GM12891 (cell line): Measurements from ENCODE around the gene HMOX1.

ENCODE experiments used
- DNase-seq: peaks from one replicate; pipeline ENCODE4 v3.0.0; 2011; ENCODE audit warnings: low spot score; ENCODE audit not compliant: insufficient read length
- FAIRE-seq: peaks from 2 replicates; lab custom pipeline; 2011; peaks lifted over from hg19 to GRCh38; lab: Jason Lieb, UNC
- PAX5 ChIP-seq: IDR thresholded peaks from 2 replicates; pipeline ENCODE4 v1.6.1; 2011; ENCODE audit warnings: low read length, moderate library complexity, mild to moderate bottlenecking; ENCODE audit not compliant: insufficient read depth, severe bottlenecking
- POLR2A ChIP-seq: IDR thresholded peaks from 2 replicates; pipeline ENCODE4 v1.6.1; 2011; ENCODE audit warnings: low read depth, low read length, control low read depth
- POLR2AphosphoS5 ChIP-seq: IDR thresholded peaks from 2 replicates; pipeline ENCODE4 v1.6.1; 2011; ENCODE audit warnings: low read depth, low read length, control low read depth
- POU2F2 ChIP-seq: IDR thresholded peaks from 2 replicates; pipeline ENCODE4 v1.6.1; 2011; ENCODE audit warnings: low read depth, mild to moderate bottlenecking, control low read depth, low read length, moderate library complexity
- SPI1 ChIP-seq: IDR thresholded peaks from 2 replicates; pipeline ENCODE4 v1.6.1; 2011; ENCODE audit warnings: low read depth, low read length, control low read depth
- TAF1 ChIP-seq: IDR thresholded peaks from 2 replicates; pipeline ENCODE4 v1.6.1; 2011; ENCODE audit warnings: low read depth, low read length, control low read depth

HMOX1 gene

GRCh38 chr22:35343664-35344550, 37.0 kb upstream of the HMOX1 start:
- no peak for DNase-seq
- TF ChIP-seq POU2F2 (no peak), PAX5 (no peak)
- FAIRE-seq: no peak

DNA sequence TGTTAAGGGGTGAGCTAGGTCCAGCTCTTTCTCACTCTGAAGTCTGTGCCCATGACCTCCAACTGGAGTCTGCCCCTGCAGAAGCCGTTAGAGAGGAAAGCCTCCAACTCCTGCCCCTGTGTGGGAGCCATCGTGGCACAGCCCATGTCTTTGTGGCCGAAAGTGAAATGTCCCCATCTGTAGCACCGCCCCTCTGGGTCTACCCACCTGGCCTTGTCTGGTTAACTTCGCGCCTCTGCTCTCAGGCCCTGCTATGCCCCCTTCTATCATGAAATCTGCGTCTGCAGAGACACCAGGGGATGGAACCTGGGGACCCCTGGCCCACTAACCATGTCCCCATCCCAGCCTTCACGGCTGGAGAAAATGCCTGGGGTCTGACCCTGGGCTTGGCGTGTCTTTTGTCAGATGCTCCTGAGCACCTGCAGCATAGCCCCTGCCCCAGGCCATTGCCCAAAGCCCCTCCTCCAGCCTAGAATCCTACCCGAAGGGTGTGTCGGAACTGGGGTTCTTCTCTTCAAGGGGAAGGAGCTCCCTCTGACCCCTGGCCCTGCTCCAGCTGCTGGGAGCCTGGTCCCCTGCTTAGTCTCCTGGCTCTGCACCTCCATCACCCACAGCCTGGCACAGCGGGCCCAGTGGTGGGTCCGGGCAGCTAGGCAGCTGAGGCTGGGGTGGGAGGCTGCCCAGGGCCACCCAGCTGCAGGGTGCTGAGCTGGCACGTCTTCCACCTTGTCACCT, 35.8 kb upstream of the HMOX1 start:
- DNase-seq: no peak
- TF ChIP-seq POLR2AphosphoS5 (no peak), POLR2A (no peak), TAF1 (no peak), SPI1 (no peak), POU2F2 (no peak), PAX5 (no peak)
- FAIRE-seq: peak; percentile 94

GRCh38 chr22:35345808-35346505, 34.9 kb upstream of the HMOX1 start:
- FAIRE-seq: no peak
- no peak for DNase-seq
- no peak for TF ChIP-seq TAF1
- TF ChIP-seq POU2F2: no peak
- no peak for TF ChIP-seq POLR2A
- TF ChIP-seq POLR2AphosphoS5: no peak

- DNase-seq (no peak), FAIRE-seq (no peak)
Observed at GRCh38 chr22:35346596-35347220, 34.2 kb upstream of the HMOX1 start.

GRCh38 chr22:35347462-35347861, 33.4 kb upstream of the HMOX1 start:
- DNase-seq (no peak), FAIRE-seq (no peak)
- TF ChIP-seq POLR2A (no peak), PAX5 (no peak), TAF1 (no peak), POU2F2 (no peak), POLR2AphosphoS5 (no peak), SPI1 (no peak)

More at GRCh38 chr22:35346596-35347220, 34.2 kb upstream of the HMOX1 start:
- TF ChIP-seq POU2F2: no peak
- no peak for TF ChIP-seq POLR2AphosphoS5
- TF ChIP-seq SPI1: no peak
- no peak for TF ChIP-seq PAX5
- TF ChIP-seq TAF1: no peak
- TF ChIP-seq POLR2A: no peak

DNA sequence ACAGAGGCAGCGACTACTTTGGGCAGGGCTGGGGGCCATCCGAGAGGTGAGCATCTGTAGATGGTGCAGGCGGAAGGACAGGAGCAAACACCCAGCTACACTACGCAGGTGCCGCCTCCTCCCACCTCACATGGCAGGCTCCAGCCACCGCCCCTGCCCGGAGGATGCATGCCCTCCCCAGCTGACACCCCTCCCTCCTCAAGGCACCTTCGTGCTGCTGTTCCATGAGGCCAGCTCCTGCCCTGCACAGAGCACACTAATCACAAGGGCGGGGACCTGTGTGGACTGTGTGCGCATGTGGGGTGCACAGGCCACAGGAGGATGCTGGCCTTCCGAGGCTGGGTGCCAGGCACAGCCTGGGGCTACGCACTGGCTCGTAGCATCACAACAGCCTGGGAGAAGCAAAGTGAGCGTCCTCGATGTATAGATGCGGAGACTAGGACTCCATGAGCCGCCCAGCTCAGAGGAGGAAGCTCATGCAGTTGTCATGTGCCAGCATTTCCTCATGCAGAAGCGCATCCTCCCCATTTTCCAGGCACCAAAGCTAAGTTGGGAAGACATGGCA, 32.8 kb upstream of the HMOX1 start:
- DNase-seq (no peak), FAIRE-seq (no peak)
- TF ChIP-seq PAX5 (no peak), POU2F2 (no peak), POLR2AphosphoS5 (no peak), SPI1 (no peak), TAF1 (no peak), POLR2A (no peak)

- FAIRE-seq: no peak
- TF ChIP-seq POU2F2: no peak
- TF ChIP-seq PAX5: no peak
- no peak for TF ChIP-seq TAF1
- TF ChIP-seq POLR2A: no peak
- no peak for TF ChIP-seq POLR2AphosphoS5
- no peak for TF ChIP-seq SPI1
- DNase-seq: no peak
Observed at GRCh38 chr22:35348703-35349102, 32.2 kb upstream of the HMOX1 start.

DNA sequence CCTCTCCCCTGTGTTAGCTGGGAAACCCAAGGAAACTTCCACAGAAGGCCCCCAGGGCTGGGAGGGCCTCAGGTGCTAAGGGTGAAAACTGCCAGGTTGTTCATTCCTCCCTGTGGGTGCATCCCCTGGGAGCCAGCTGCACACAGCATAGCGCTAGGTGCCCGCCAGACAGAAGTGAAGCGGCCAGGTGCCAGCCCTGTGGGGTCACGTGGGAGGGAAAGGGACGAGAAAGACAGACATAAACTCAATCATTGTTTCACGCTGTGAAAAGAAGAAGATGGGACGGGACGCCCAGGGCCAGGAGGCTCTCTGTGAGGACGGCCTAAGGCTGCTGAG, 31.6 kb upstream of the HMOX1 start:
- FAIRE-seq (no peak), DNase-seq (no peak)
- TF ChIP-seq POLR2A (no peak), TAF1 (no peak), POU2F2 (no peak), PAX5 (no peak), SPI1 (no peak), POLR2AphosphoS5 (no peak)

DNA sequence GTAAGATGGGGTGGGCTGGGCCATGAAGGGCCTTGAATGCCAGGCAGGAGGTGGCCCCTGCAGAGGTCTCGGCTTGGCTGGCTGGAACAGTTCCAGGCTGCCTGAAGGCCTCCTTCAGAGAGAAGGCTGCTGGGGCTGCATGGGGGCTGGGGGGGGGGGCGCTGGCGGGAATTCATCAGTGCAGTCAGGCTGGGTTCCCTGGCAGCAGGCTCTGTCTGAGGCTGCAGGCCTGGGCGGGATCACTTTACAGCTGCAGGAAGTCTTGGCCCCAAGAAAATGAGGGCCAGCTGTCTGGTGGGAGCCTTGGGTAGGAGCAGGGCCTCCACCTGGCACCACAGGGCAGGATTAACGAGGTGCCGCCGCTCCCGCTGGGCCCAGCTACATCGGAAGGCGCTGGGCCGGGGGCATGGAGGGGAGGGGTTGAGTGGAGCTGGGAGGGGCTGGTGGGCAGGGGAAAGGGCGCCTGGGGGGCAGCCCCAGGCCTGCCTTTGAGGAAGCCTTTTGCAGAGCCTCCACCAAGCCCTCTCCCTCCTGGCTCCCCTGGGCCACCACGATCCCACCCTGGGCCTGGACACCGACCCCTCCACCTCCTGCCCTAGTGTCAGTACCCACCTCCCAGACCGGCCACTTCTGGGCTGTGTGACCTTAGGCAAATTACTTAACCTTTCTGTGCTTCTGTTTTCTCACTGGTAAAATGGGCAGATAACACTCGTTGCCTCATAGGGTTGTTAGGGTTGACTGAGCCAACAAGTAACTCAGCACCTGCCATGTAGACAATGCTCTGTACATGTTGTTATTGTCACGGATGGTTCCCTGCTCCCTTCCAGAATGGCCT, 31.0 kb upstream of the HMOX1 start:
- no peak for TF ChIP-seq PAX5
- TF ChIP-seq POLR2AphosphoS5: no peak
- TF ChIP-seq TAF1: no peak
- no peak for TF ChIP-seq POU2F2
- no peak for TF ChIP-seq POLR2A
- TF ChIP-seq SPI1: no peak
- no peak for DNase-seq
- FAIRE-seq: peak; percentile 87
